Astrocyte (in vitro differentiated cells and primary cell): Measurements from ENCODE around the gene FETUB. TPM values are rescaled to one million over a fixed set of nuclear protein-coding genes. Genes with fewer than 3 reads are reported as not detected.

Experiments
- DNase-seq: peaks from one replicate; pipeline ENCODE4 v3.0.0-alpha.2; 2010; ENCODE audit warnings: low read depth
- FAIRE-seq: peaks from 2 replicates; lab custom pipeline; 2011; peaks lifted over from hg19 to GRCh38; lab: Jason Lieb, UNC
- H2AFZ ChIP-seq: 2 replicates; pipeline ENCODE4 v1.6.0; 2012; ENCODE audit warnings: low read depth, low read length, inconsistent platforms
- H3K27ac ChIP-seq: 2 replicates; pipeline ENCODE4 v1.5.1; 2011; ENCODE audit warnings: low read depth, low read length, inconsistent platforms
- H3K27me3 ChIP-seq: 2 replicates; pipeline ENCODE4 v1.6.0; 2011; ENCODE audit warnings: low read length, inconsistent platforms; ENCODE audit not compliant: insufficient read depth
- H3K36me3 ChIP-seq: 2 replicates; pipeline ENCODE4 v1.5.1; 2011; ENCODE audit warnings: low read length, inconsistent platforms; ENCODE audit not compliant: insufficient read depth
- H3K4me1 ChIP-seq: 2 replicates; pipeline ENCODE4 v1.5.1; 2011; ENCODE audit warnings: low read length, inconsistent platforms; ENCODE audit not compliant: insufficient read depth
- H3K4me2 ChIP-seq: 2 replicates; pipeline ENCODE4 v1.6.0; 2012; ENCODE audit warnings: low read length, inconsistent platforms
- H3K4me3 ChIP-seq: 2 replicates; pipeline ENCODE4 v1.5.1; 2011; ENCODE audit warnings: low read depth, mild to moderate bottlenecking, low read length, inconsistent platforms; ENCODE audit not compliant: insufficient read depth
- H3K79me2 ChIP-seq: 2 replicates; pipeline ENCODE4 v1.6.0; 2012; ENCODE audit warnings: mild to moderate bottlenecking, low read length, inconsistent platforms; ENCODE audit not compliant: insufficient read depth
- H3K9ac ChIP-seq: 2 replicates; pipeline ENCODE4 v1.6.0; 2012; ENCODE audit warnings: mild to moderate bottlenecking, low read length, inconsistent platforms
- H3K9me3 ChIP-seq: 2 replicates; pipeline ENCODE4 v1.5.1; 2012; ENCODE audit warnings: low read depth, mild to moderate bottlenecking, low read length, inconsistent platforms; ENCODE audit not compliant: insufficient read depth
- H4K20me1 ChIP-seq: 2 replicates; pipeline ENCODE4 v1.6.0; 2012; ENCODE audit warnings: low read length, inconsistent platforms; ENCODE audit not compliant: insufficient read depth
- H3K27ac Mint-ChIP-seq: one replicate; pipeline ENCODE4 v1.8.0; 2021; ENCODE audit warnings: mild to moderate bottlenecking, mixed read lengths; ENCODE audit not compliant: unreplicated experiment
- H3K27me3 Mint-ChIP-seq: one replicate; pipeline ENCODE4 v1.8.0; 2021; ENCODE audit warnings: low read depth, mixed read lengths; ENCODE audit not compliant: unreplicated experiment
- H3K36me3 Mint-ChIP-seq: one replicate; pipeline ENCODE4 v1.8.0; 2021; ENCODE audit warnings: low read depth, mixed read lengths; ENCODE audit not compliant: unreplicated experiment
- H3K4me1 Mint-ChIP-seq: one replicate; pipeline ENCODE4 v1.8.0; 2021; ENCODE audit warnings: low read depth, mixed read lengths; ENCODE audit not compliant: unreplicated experiment
- H3K4me3 Mint-ChIP-seq: one replicate; pipeline ENCODE4 v1.8.0; 2021; ENCODE audit warnings: mild to moderate bottlenecking, moderate library complexity, mixed read lengths; ENCODE audit not compliant: unreplicated experiment
- H3K9me3 Mint-ChIP-seq: one replicate; pipeline ENCODE4 v1.8.0; 2021; ENCODE audit warnings: mild to moderate bottlenecking, mixed read lengths; ENCODE audit not compliant: unreplicated experiment
- EZH2 ChIP-seq: IDR thresholded peaks from 2 replicates; pipeline ENCODE4 v1.6.1; 2012; ENCODE audit warnings: mild to moderate bottlenecking, low read length, inconsistent platforms; ENCODE audit not compliant: insufficient read depth
- total RNA-seq: library from RNA; stranded (reverse); gene quantifications from 2 replicates; pipeline ENCODE4 v1.2.1, GENCODE V29; 2021
- TF ChIP-seq, protein P1 (sequence below): IDR thresholded peaks from 2 replicates; pipeline ENCODE4 v1.5.1; 2011; ENCODE audit warnings: low read depth, mild to moderate bottlenecking, inconsistent platforms, low read length, moderate library complexity; ENCODE audit not compliant: insufficient read depth

Gene FETUB
- total RNA-seq, 1 donor from 2014 or later: not detected

DNA sequence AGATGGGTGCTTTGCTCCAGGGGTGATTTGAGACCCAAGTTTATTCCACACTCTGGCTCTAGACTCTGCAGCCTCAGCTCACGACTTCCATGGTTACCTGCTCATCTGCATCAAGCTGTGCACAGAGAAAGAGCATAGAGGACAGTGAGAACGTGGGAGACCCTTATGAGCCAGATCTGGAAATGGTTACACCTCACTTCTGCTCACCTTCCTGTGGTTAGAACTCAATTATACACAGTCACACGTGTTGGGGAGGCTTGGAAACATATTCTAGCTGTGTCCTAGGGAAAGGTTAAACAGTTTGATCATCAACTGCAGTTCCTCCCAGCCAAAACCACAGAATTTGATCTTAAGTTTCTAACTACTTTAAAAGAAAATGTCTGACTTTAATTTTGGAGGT, 1.8 kb downstream of the FETUB start:
- H3K4me1 Mint-ChIP-seq: peaks cover 10% of the 10 kb centered on the region

GRCh38 chr3:186643493-186643892, 3.3 kb downstream of the FETUB start:
- Mint-ChIP-seq H3K27me3 (no peaks in the 10 kb centered on the region), H3K4me1 (peaks cover 10% of the 10 kb centered on the region), H3K36me3 (no peaks in the 10 kb centered on the region), H3K27ac (no peak overlapping the region), H3K4me3 (no peak overlapping the region), H3K9me3 (no peaks in the 10 kb centered on the region)
- Histone ChIP-seq H3K4me1 (peaks cover 6% of the 10 kb centered on the region), H3K79me2 (no peaks in the 10 kb centered on the region), H3K27ac (no peak overlapping the region), H3K27me3 (no peaks in the 10 kb centered on the region), H3K4me3 (no peak overlapping the region), H3K9me3 (no peaks in the 10 kb centered on the region), H3K36me3 (no peaks in the 10 kb centered on the region), H2AFZ (no peak overlapping the region), H3K4me2 (no peak overlapping the region), H3K9ac (no peak overlapping the region), H4K20me1 (no peaks in the 10 kb centered on the region)
- TF ChIP-seq, protein P1, sequence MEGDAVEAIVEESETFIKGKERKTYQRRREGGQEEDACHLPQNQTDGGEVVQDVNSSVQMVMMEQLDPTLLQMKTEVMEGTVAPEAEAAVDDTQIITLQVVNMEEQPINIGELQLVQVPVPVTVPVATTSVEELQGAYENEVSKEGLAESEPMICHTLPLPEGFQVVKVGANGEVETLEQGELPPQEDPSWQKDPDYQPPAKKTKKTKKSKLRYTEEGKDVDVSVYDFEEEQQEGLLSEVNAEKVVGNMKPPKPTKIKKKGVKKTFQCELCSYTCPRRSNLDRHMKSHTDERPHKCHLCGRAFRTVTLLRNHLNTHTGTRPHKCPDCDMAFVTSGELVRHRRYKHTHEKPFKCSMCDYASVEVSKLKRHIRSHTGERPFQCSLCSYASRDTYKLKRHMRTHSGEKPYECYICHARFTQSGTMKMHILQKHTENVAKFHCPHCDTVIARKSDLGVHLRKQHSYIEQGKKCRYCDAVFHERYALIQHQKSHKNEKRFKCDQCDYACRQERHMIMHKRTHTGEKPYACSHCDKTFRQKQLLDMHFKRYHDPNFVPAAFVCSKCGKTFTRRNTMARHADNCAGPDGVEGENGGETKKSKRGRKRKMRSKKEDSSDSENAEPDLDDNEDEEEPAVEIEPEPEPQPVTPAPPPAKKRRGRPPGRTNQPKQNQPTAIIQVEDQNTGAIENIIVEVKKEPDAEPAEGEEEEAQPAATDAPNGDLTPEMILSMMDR: no peak
- DNase-seq (no peak), FAIRE-seq (no peak)

More for the DNA sequence above, 1.8 kb downstream of the FETUB start:
- Histone ChIP-seq H4K20me1 (no peaks in the 10 kb centered on the region), H3K79me2 (no peaks in the 10 kb centered on the region), H3K4me3 (no peak overlapping the region), H3K27ac (no peak overlapping the region), H2AFZ (no peak overlapping the region), H3K4me1 (peaks cover 6% of the 10 kb centered on the region), H3K27me3 (no peaks in the 10 kb centered on the region), H3K9ac (no peak overlapping the region), H3K4me2 (no peak overlapping the region), H3K9me3 (no peaks in the 10 kb centered on the region), H3K36me3 (no peaks in the 10 kb centered on the region)
- Mint-ChIP-seq H3K27me3 (peaks cover 3% of the 10 kb centered on the region), H3K27ac (no peak overlapping the region), H3K4me3 (no peak overlapping the region), H3K9me3 (no peaks in the 10 kb centered on the region), H3K36me3 (no peaks in the 10 kb centered on the region)
- FAIRE-seq: no peak
- DNase-seq: no peak
- no peak for TF ChIP-seq EZH2
- TF ChIP-seq, protein P1: no peak

DNA sequence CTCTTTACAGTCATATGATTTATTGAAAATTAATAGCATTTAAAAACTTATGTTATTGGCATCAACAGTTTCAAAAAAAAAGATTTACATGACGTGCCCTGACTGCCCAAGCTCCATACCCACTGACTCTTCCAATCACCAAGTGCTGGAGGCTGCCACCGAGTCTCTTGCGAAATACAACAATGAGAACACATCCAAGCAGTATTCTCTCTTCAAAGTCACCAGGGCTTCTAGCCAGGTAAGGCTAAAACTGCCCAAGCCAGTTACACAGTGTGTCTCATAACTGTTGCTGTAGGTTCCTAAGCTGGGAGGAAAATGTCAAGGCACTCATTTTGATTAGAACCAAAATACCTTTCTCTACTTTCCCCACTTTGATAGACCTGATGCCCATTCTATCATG, 4.5 kb downstream of the FETUB start:
- Mint-ChIP-seq H3K27me3 (no peaks in the 10 kb centered on the region), H3K36me3 (no peaks in the 10 kb centered on the region), H3K4me3 (no peak overlapping the region), H3K4me1 (peaks cover 10% of the 10 kb centered on the region), H3K9me3 (no peaks in the 10 kb centered on the region), H3K27ac (no peak overlapping the region)
- Histone ChIP-seq H3K36me3 (no peaks in the 10 kb centered on the region), H3K4me3 (no peak overlapping the region), H3K9ac (no peak overlapping the region), H3K79me2 (no peaks in the 10 kb centered on the region), H3K27ac (no peak overlapping the region), H3K27me3 (no peaks in the 10 kb centered on the region), H3K4me2 (no peak overlapping the region), H3K9me3 (no peaks in the 10 kb centered on the region), H3K4me1 (peaks cover 6% of the 10 kb centered on the region), H2AFZ (no peak overlapping the region), H4K20me1 (no peaks in the 10 kb centered on the region)
- DNase-seq: no peak
- no peak for FAIRE-seq
- TF ChIP-seq EZH2: no peak
- TF ChIP-seq, protein P1: no peak
